SK-N-SH (cell line): Measurements from ENCODE around the gene KCNB1. TPM values are rescaled to one million over a fixed set of nuclear protein-coding genes. Genes with fewer than 3 reads are reported as not detected.

Experiments used
- CTCF ChIA-PET: fragments of 300-600, 350-600 bp; formaldehyde crosslinking; extraction: SDS; loops from one replicate; lab custom pipeline; 2021; lab: Yijun Ruan, JAX
- POLR2A ChIA-PET: fragments of 350-600 bp; sonication (Branson Sonifier 250); formaldehyde crosslinking; extraction: SDS; loops from one replicate; lab custom pipeline; 2020; ENCODE audit warnings: antibody characterized with exemption, inconsistent platforms; lab: Yijun Ruan, JAX
- DNase-seq: peaks from one replicate; pipeline ENCODE4 v3.0.0; 2012
- H2AFZ ChIP-seq: fragments of 200-600 bp; sonication (generic); 2 replicates; pipeline ENCODE4 v1.8.1; 2016; ENCODE audit warnings: antibody characterized with exemption, mild to moderate bottlenecking, low read depth
- H3F3A ChIP-seq: fragments of 200-600 bp; sonication (generic); replicated peaks from 2 replicates; pipeline ENCODE3; 2016; ENCODE audit warnings: antibody characterized with exemption, mild to moderate bottlenecking; ENCODE audit not compliant: insufficient read depth
- H3K27ac ChIP-seq, 2 experiments: fragments of 200-500 bp in 1 of 2; fragments of 200-600 bp in 1 of 2; sonication (Bioruptor generic) in 1 of 2; sonication (generic), shearing (Covaris generic) in 1 of 2; 2 replicates each; pipeline versions ENCODE4 v1.5.1 to v1.6.1; 2014 to 2016; ENCODE audit warnings: low read depth in 2 of 2, inconsistent platforms in 1 of 2, low read length in 1 of 2, mild to moderate bottlenecking in 1 of 2, mixed read lengths in 1 of 2
- H3K27me3 ChIP-seq: fragments of 200-600 bp; sonication (generic), shearing (Covaris generic); 2 replicates; pipeline ENCODE4 v1.6.1; 2016; ENCODE audit warnings: mixed run types; ENCODE audit not compliant: insufficient read depth
- H3K36me3 ChIP-seq, 2 experiments: fragments of 200-500 bp in 1 of 2; fragments of 200-600 bp in 1 of 2; sonication (Bioruptor generic) in 1 of 2; sonication (generic) in 1 of 2; replicated peaks in 1 of 2; 2 replicates each; pipeline versions ENCODE3 to v1.5.1; 2014 to 2016; ENCODE audit warnings: low read length in 1 of 2, mild to moderate bottlenecking in 1 of 2; ENCODE audit not compliant: insufficient read depth in 2 of 2, control insufficient read depth in 1 of 2
- H3K4me1 ChIP-seq, 2 experiments: fragments of 200-500 bp in 1 of 2; fragments of 200-600 bp in 1 of 2; sonication (Bioruptor generic) in 1 of 2; sonication (generic), shearing (Covaris generic) in 1 of 2; 2 replicates each; pipeline versions ENCODE4 v1.5.1 to v1.6.1; 2014 to 2016; ENCODE audit warnings: low read depth in 1 of 2, low read length in 1 of 2, mixed run types in 1 of 2; ENCODE audit not compliant: insufficient read depth in 2 of 2, control insufficient read depth in 1 of 2
- H3K4me2 ChIP-seq: fragments of 200-600 bp; sonication (generic), shearing (Covaris generic); 2 replicates; pipeline ENCODE4 v1.6.1; 2017; ENCODE audit warnings: mixed run types
- H3K4me3 ChIP-seq, 2 experiments: fragments of 200-500 bp in 1 of 2; fragments of 200-600 bp in 1 of 2; sonication (Bioruptor generic) in 1 of 2; sonication (generic), shearing (Covaris generic) in 1 of 2; 2 replicates each; pipeline versions ENCODE4 v1.5.1 to v1.8.1; 2014 to 2016; ENCODE audit warnings: low read depth in 2 of 2, inconsistent platforms in 1 of 2, low read length in 1 of 2, mild to moderate bottlenecking in 1 of 2, mixed read lengths in 1 of 2, moderate library complexity in 1 of 2
- H3K79me2 ChIP-seq: fragments of 200-600 bp; sonication (generic); 2 replicates; pipeline ENCODE4 v1.8.1; 2017; ENCODE audit warnings: mild to moderate bottlenecking; ENCODE audit not compliant: insufficient read depth
- H3K9ac ChIP-seq: fragments of 200-600 bp; sonication (generic); 2 replicates; pipeline ENCODE4 v1.6.1; 2017; ENCODE audit warnings: mixed run types
- H3K9me2 ChIP-seq: fragments of 200-600 bp; sonication (generic); 2 replicates; pipeline ENCODE4 v1.6.1; 2017; ENCODE audit warnings: mixed run types
- H3K9me3 ChIP-seq: fragments of 200-600 bp; sonication (generic); 2 replicates; pipeline ENCODE4 v1.6.1; 2017; ENCODE audit warnings: mixed run types, mild to moderate bottlenecking, moderate library complexity
- H4K20me1 ChIP-seq: fragments of 200-600 bp; sonication (generic); 2 replicates; pipeline ENCODE4 v1.6.1; 2017; ENCODE audit warnings: mild to moderate bottlenecking, mixed run types; ENCODE audit not compliant: insufficient read depth
- EP300 ChIP-seq, 2 experiments: IDR thresholded peaks; 2 replicates each; pipeline versions ENCODE4 v1.4.0 to v1.6.1; 2012; ENCODE audit warnings: borderline replicate concordance in 1 of 2, low read depth in 1 of 2, low read length in 1 of 2
- FOSL2 ChIP-seq: IDR thresholded peaks from 2 replicates; pipeline ENCODE4 v1.4.0; 2012; ENCODE audit warnings: low read depth, mild to moderate bottlenecking, moderate library complexity, borderline replicate concordance
- FOXM1 ChIP-seq: IDR thresholded peaks from 2 replicates; pipeline ENCODE4 v1.4.0; 2012; ENCODE audit warnings: low read depth, mild to moderate bottlenecking
- JUND ChIP-seq: IDR thresholded peaks from 2 replicates; pipeline ENCODE4 v1.4.0; 2012
- MAX ChIP-seq: IDR thresholded peaks from 2 replicates; pipeline ENCODE4 v1.4.0; 2012; ENCODE audit warnings: low read depth
- NRF1 ChIP-seq: IDR thresholded peaks from 2 replicates; pipeline ENCODE4 v1.6.1; 2012; ENCODE audit warnings: low read depth, mild to moderate bottlenecking, low read length
- POLR2AphosphoS5 ChIP-seq: IDR thresholded peaks from 2 replicates; pipeline ENCODE4 v1.6.1; 2012; ENCODE audit warnings: low read depth, low read length
- REST ChIP-seq: IDR thresholded peaks from 2 replicates; pipeline ENCODE4 v1.6.1; 2012; ENCODE audit warnings: mild to moderate bottlenecking, low read depth, low read length, moderate library complexity
- TCF12 ChIP-seq: IDR thresholded peaks from 2 replicates; pipeline ENCODE4 v1.4.0; 2012
- USF2 ChIP-seq: fragments of 150-350 bp; IDR thresholded peaks from 2 replicates; pipeline ENCODE4 v1.6.1; 2017; ENCODE audit warnings: antibody characterized with exemption, low read length, low read depth, borderline replicate concordance
- WGBS: methylation state at CpG from one replicate; pipeline ENCODE4 v1.1.6; 2017; ENCODE audit warnings: low lambda C conversion rate; 5-methylcytosine and 5-hydroxymethylcytosine counted together
- polyA plus RNA-seq, 3 experiments: library from polyadenylated mRNA; depleted of rRNA; stranded (reverse); fragments of >200 nt; gene quantifications; 2 replicates each; pipeline ENCODE4 v1.2.3, GENCODE V29; 2012

KCNB1 gene
- polyA plus RNA-seq, 1 of the 3 experiments (the other 2 are of a cell fraction), result 0.82 TPM

GRCh38 chr20:49417843-49418555 lies 64.5 kb downstream of the KCNB1 start:
- H3K4me3 ChIP-seq, result no peak overlapping the region
- no peak overlapping the region for H3K27ac ChIP-seq
- POLR2A ChIA-PET, result no interaction called here
- H3K9me2 ChIP-seq, result no peaks in the 10 kb centered on the region
- H3K27me3 ChIP-seq, result peaks cover 5% of the 10 kb centered on the region; the same call in 1 of the 2 replicates
- no peak for TF ChIP-seq MAX
- TF ChIP-seq NRF1, result no peak
- no peak for TF ChIP-seq POLR2AphosphoS5
- TF ChIP-seq FOXM1, result no peak
- no peak for TF ChIP-seq JUND
- no peak for TF ChIP-seq TCF12
- no peak for TF ChIP-seq USF2
- no peak overlapping the region for H3K4me2 ChIP-seq
- H4K20me1 ChIP-seq, result no peaks in the 10 kb centered on the region
- 63% methylated on average over 9 of the region's 9 CpGs for WGBS
- H3K79me2 ChIP-seq, result no peaks in the 10 kb centered on the region
- no peaks in the 10 kb centered on the region for H3K36me3 ChIP-seq
- no peaks in the 10 kb centered on the region for H3F3A ChIP-seq
- peaks cover 0 to 7% of the 10 kb centered on the region in 2 experiments; a peak in 1 of 4 replicates for H3K4me1 ChIP-seq
- DNase-seq, result no peak
- no peak overlapping the region for H2AFZ ChIP-seq
- no peak overlapping the region for H3K9ac ChIP-seq
- CTCF ChIA-PET, result interaction anchor here (1.4 to 3.7 kb wide), 3 partner anchors 9 to 84 kb away, joined by 4 to 17 read pairs (median 5); no protein-coding TSS in a partner anchor
- no peaks in the 10 kb centered on the region for H3K9me3 ChIP-seq

GRCh38 chr20:49415668-49416044 lies 66.8 kb downstream of the KCNB1 start:
- no peak overlapping the region for H3K9ac ChIP-seq
- POLR2A ChIA-PET, result no interaction called here
- no peaks in the 10 kb centered on the region for H3K9me3 ChIP-seq
- no peaks in the 10 kb centered on the region for H4K20me1 ChIP-seq
- WGBS, result 86% methylated on average over 8 of the region's 8 CpGs
- no peaks in the 10 kb centered on the region for H3F3A ChIP-seq
- H2AFZ ChIP-seq, result no peak overlapping the region
- H3K4me1 ChIP-seq, result peaks cover 0 to 22% of the 10 kb centered on the region in 2 experiments; a peak in 1 of 4 replicates
- peaks cover 5% of the 10 kb centered on the region; the same call in 1 of the 2 replicates for H3K27me3 ChIP-seq
- no peak for DNase-seq
- no peak overlapping the region for H3K4me3 ChIP-seq
- no peak overlapping the region for H3K27ac ChIP-seq
- CTCF ChIA-PET, result interaction anchor here (3.7 kb wide), 1 partner anchor 31 kb away, joined by 17 read pairs; no protein-coding TSS in a partner anchor
- H3K36me3 ChIP-seq, result no peaks in the 10 kb centered on the region
- H3K9me2 ChIP-seq, result no peaks in the 10 kb centered on the region
- no peaks in the 10 kb centered on the region for H3K79me2 ChIP-seq
- no peak overlapping the region for H3K4me2 ChIP-seq
- no peak for TF ChIP-seq EP300 (IDR thresholded peaks at IDR 0.05; ENCODE audit: borderline replicate concordance in 1 of 2, low read depth in 1 of 2, low read length in 1 of 2)
- TF ChIP-seq FOSL2, result no peak
- no peak for TF ChIP-seq JUND
- no peak for TF ChIP-seq REST
